A549 (cell line): Measurements from ENCODE around the gene DNAH1.

Source experiments
- CTCF ChIP-seq: fragments of >200 bp; sonication (Bioruptor Twin); formaldehyde crosslinking; IDR thresholded peaks from 3 replicates; pipeline ENCODE4 v1.5.1; 2016
- ESRRA ChIP-seq: fragments of 150-350 bp; IDR thresholded peaks from 2 replicates; pipeline ENCODE4 v1.6.1; 2014; ENCODE audit warnings: mild to moderate bottlenecking, low read length, borderline replicate concordance
- NFE2L2 ChIP-seq: fragments of 150-350 bp; conservative IDR thresholded peaks from 2 replicates; pipeline ENCODE4 v1.6.1; 2014; ENCODE audit warnings: low read length
- NR3C1 ChIP-seq: fragments of >200 bp; sonication (Bioruptor Twin); formaldehyde crosslinking; IDR thresholded peaks from 3 replicates; pipeline ENCODE4 v1.6.1; 2017
- POLR2A ChIP-seq: IDR thresholded peaks from 2 replicates; pipeline ENCODE4 v1.6.1; 2012; ENCODE audit warnings: mild to moderate bottlenecking, low read length
- RAD21 ChIP-seq, 2 experiments: fragments of >200 bp in 1 of 2; sonication (Bioruptor Twin) in 1 of 2; formaldehyde crosslinking in 1 of 2; IDR thresholded peaks in 1 of 2; conservative IDR thresholded peaks in 1 of 2; 2 replicates in 1 of 2; 3 replicates in 1 of 2; pipeline ENCODE4 v1.6.1; 2012 to 2018; ENCODE audit warnings: inconsistent platforms in 1 of 2
- REST ChIP-seq: fragments of 200-600 bp; sonication (generic); IDR thresholded peaks from 2 replicates; pipeline ENCODE4 v1.6.1; 2016; ENCODE audit warnings: antibody characterized with exemption, mild to moderate bottlenecking, moderate library complexity
- RNF2 ChIP-seq: fragments of 200-600 bp; sonication (generic); IDR thresholded peaks from 2 replicates; pipeline ENCODE4 v1.6.1; 2016; ENCODE audit warnings: low read depth, mild to moderate bottlenecking, antibody characterized with exemption, moderate library complexity, borderline replicate concordance
- SREBF2 ChIP-seq: fragments of 450-650 bp; IDR thresholded peaks from 2 replicates; pipeline ENCODE4 v1.6.1; 2014; ENCODE audit warnings: mild to moderate bottlenecking, moderate library complexity

- TF ChIP-seq CTCF (no peak), SREBF2 (no peak), RNF2 (no peak), RAD21 (conservative IDR thresholded peaks at IDR 0.05 in 1 of 2, IDR thresholded peaks at IDR 0.05 in 1 of 2) (no peak), NR3C1 (no peak), NFE2L2 (no peak), ESRRA (no peak), POLR2A (no peak), REST (no peak)
Observed at GRCh38 chr3:52366527-52366926, 50.4 kb downstream of the DNAH1 start.
